Liver (tissue), 9 donors: ENCODE results near the gene LRCOL1. TPM values are rescaled to one million over a fixed set of nuclear protein-coding genes. Genes with fewer than 3 reads are reported as not detected.

ENCODE experiments used
- DNase-seq: peaks from one replicate; pipeline ENCODE4 v3.0.0-alpha.2; 2017; ENCODE audit warnings: low spot score
- H3K27ac ChIP-seq, 2 donors: one replicate each; pipeline ENCODE4 v1.7.0; 2013; ENCODE audit warnings: inconsistent platforms in 2 of 2, low read length in 2 of 2, control low read depth in 1 of 2, low read depth in 1 of 2, mild to moderate bottlenecking in 1 of 2
- H3K27me3 ChIP-seq, 4 donors: one replicate each; pipeline versions ENCODE4 v1.6.1 to v1.7.0; 2013; ENCODE audit warnings: low read length in 3 of 4, inconsistent platforms in 1 of 4, mild to moderate bottlenecking in 1 of 4, moderate library complexity in 1 of 4; ENCODE audit not compliant: control insufficient read depth in 4 of 4, insufficient read depth in 4 of 4
- H3K36me3 ChIP-seq, 4 donors: one replicate each; pipeline versions ENCODE4 v1.6.1 to v1.7.0; 2013; ENCODE audit warnings: low read length in 3 of 4, mild to moderate bottlenecking in 3 of 4, low read depth in 1 of 4, moderate library complexity in 1 of 4; ENCODE audit not compliant: control insufficient read depth in 4 of 4, insufficient read depth in 3 of 4
- H3K4me1 ChIP-seq, 4 donors: one replicate each; pipeline versions ENCODE4 v1.6.1 to v1.7.0; 2013; ENCODE audit warnings: low read length in 3 of 4, mild to moderate bottlenecking in 3 of 4, moderate library complexity in 1 of 4; ENCODE audit not compliant: control insufficient read depth in 4 of 4, insufficient read depth in 4 of 4
- H3K4me3 ChIP-seq, 3 donors: one replicate each; pipeline versions ENCODE4 v1.6.1 to v1.7.0; 2013; ENCODE audit warnings: low read length in 3 of 3, control low read depth in 1 of 3, low read depth in 1 of 3, mild to moderate bottlenecking in 1 of 3
- H3K9ac ChIP-seq, 2 donors: one replicate each; pipeline ENCODE4 v1.7.0; 2013; ENCODE audit warnings: low read length in 2 of 2, mild to moderate bottlenecking in 2 of 2, moderate library complexity in 2 of 2, control low read depth in 1 of 2, low read depth in 1 of 2
- H3K9me3 ChIP-seq, 4 donors: one replicate each; pipeline versions ENCODE4 v1.6.1 to v1.7.0; 2013; ENCODE audit warnings: low read length in 3 of 4; ENCODE audit not compliant: control insufficient read depth in 4 of 4
- CTCF ChIP-seq: fragments of 150-350 bp; IDR thresholded peaks from 2 replicates; pipeline ENCODE4 v1.5.1; 2017; ENCODE audit warnings: improper control_type of control experiment, low read depth, low read length; ENCODE audit not compliant: missing input control
- EGR1 ChIP-seq, 2 donors: IDR thresholded peaks; 2 replicates each; pipeline ENCODE4 v1.6.1; 2016 to 2018; ENCODE audit warnings: antibody characterized with exemption in 2 of 2, low read depth in 2 of 2
- FOXA2 ChIP-seq: IDR thresholded peaks from 2 replicates; pipeline ENCODE4 v1.6.1; 2016; ENCODE audit warnings: antibody characterized with exemption
- GABPA ChIP-seq, 2 donors: IDR thresholded peaks in 1 of 2; conservative IDR thresholded peaks in 1 of 2; 2 replicates each; pipeline ENCODE4 v1.6.1; 2016; ENCODE audit warnings: antibody characterized with exemption in 2 of 2, mild to moderate bottlenecking in 1 of 2, moderate library complexity in 1 of 2
- HNF4A ChIP-seq, 2 donors: conservative IDR thresholded peaks; 2 replicates each; pipeline ENCODE4 v1.6.1; 2016; ENCODE audit warnings: antibody characterized with exemption in 2 of 2, mild to moderate bottlenecking in 2 of 2
- MAX ChIP-seq: IDR thresholded peaks from 2 replicates; pipeline ENCODE4 v1.6.1; 2016; ENCODE audit warnings: antibody characterized with exemption
- NR2F2 ChIP-seq: IDR thresholded peaks from 2 replicates; pipeline ENCODE4 v1.6.1; 2016; ENCODE audit warnings: antibody characterized with exemption
- RAD21 ChIP-seq, 2 donors: IDR thresholded peaks; 2 replicates each; pipeline ENCODE4 v1.6.1; 2016; ENCODE audit warnings: antibody characterized with exemption in 2 of 2, mild to moderate bottlenecking in 2 of 2
- REST ChIP-seq: IDR thresholded peaks from 2 replicates; pipeline ENCODE4 v1.6.1; 2016; ENCODE audit warnings: antibody characterized with exemption, mild to moderate bottlenecking
- RXRA ChIP-seq, 2 donors: IDR thresholded peaks; 2 replicates each; pipeline ENCODE4 v1.6.1; 2017 to 2018; ENCODE audit warnings: antibody characterized with exemption in 2 of 2, mild to moderate bottlenecking in 1 of 2
- SP1 ChIP-seq: IDR thresholded peaks from 2 replicates; pipeline ENCODE4 v1.6.1; 2018; ENCODE audit warnings: antibody characterized with exemption, mild to moderate bottlenecking
- TAF1 ChIP-seq: conservative IDR thresholded peaks from 2 replicates; pipeline ENCODE4 v1.6.1; 2016; ENCODE audit warnings: antibody characterized with exemption, mild to moderate bottlenecking
- YY1 ChIP-seq: IDR thresholded peaks from 2 replicates; pipeline ENCODE4 v1.6.1; 2016; ENCODE audit warnings: antibody characterized with exemption, mild to moderate bottlenecking
- WGBS: extraction: QIAGEN DNeasy Blood & Tissue Kit; methylation state at CpG from one replicate; pipeline ENCODE4 v1.1.7; 2013; 5-methylcytosine and 5-hydroxymethylcytosine counted together
- polyA plus RNA-seq, 2 donors: library from polyadenylated mRNA; stranded (reverse) in 1 of 2; unstranded in 1 of 2; fragments of 200-250 nt in 1 of 2; fragments of >200 nt in 1 of 2; fragmentation: Nextera tagmentation in 1 of 2; extraction: Ambion mirVana in 1 of 2; gene quantifications; one replicate each; pipeline versions ENCODE4 v1.2.1 to v1.2.3, GENCODE V29; 2013 to 2015
- total RNA-seq, 2 donors: library from RNA; depleted of rRNA; stranded (reverse); fragments of >200 nt; gene quantifications; one replicate each; pipeline ENCODE4 v1.2.3, GENCODE V29; 2014
- donor health status: healthy.
- donor health status: healthy.
- donor health status: healthy.
- donor health status: healthy.
- donor health status: healthy.

Gene LRCOL1
- total and polyA plus RNA-seq, 4 donors, result 2.6 to 40.7 (median 5.9) TPM; not detected in 1

GRCh38 chr12:132572801-132573760, 37.3 kb downstream of the LRCOL1 start (continued):
- TF ChIP-seq REST (no peak), EGR1 (IDR thresholded peaks at IDR 0.05; ENCODE audit: low read depth in 2 of 2) (no peak), RAD21 (IDR thresholded peaks at IDR 0.05) (no peak), HNF4A (conservative IDR thresholded peaks at IDR 0.05) (no peak)

- H3K9ac ChIP-seq, result no peak overlapping the region
- TF ChIP-seq HNF4A (conservative IDR thresholded peaks at IDR 0.05) (no peak), RXRA (IDR thresholded peaks at IDR 0.05) (no peak), RAD21 (IDR thresholded peaks at IDR 0.05) (no peak), FOXA2 (no peak), TAF1 (no peak), EGR1 (IDR thresholded peaks at IDR 0.05; ENCODE audit: low read depth in 2 of 2) (no peak), GABPA (IDR thresholded peaks at IDR 0.05 in 1 of 2, conservative IDR thresholded peaks at IDR 0.05 in 1 of 2) (no peak), MAX (no peak), CTCF (no peak), NR2F2 (no peak), YY1 (no peak), SP1 (no peak), REST (no peak)
- no peak for DNase-seq
- H3K4me3 ChIP-seq, result no peak overlapping the region
- H3K27ac ChIP-seq, result no peak overlapping the region
- H3K27me3 ChIP-seq, result no peaks in the 10 kb centered on the region
- H3K36me3 ChIP-seq, result peaks cover 0 to 28% (median 12%) of the 10 kb centered on the region in 4 donors
- WGBS, result 93% methylated on average over 26 of the region's 26 CpGs
- H3K4me1 ChIP-seq, result no peaks in the 10 kb centered on the region
- H3K9me3 ChIP-seq, result no peaks in the 10 kb centered on the region
Measured at GRCh38 chr12:132572106-132572505, 38.3 kb downstream of the LRCOL1 start.
